ENCODE results near the gene CTDP1.

The CTDP1 gene

DNA sequence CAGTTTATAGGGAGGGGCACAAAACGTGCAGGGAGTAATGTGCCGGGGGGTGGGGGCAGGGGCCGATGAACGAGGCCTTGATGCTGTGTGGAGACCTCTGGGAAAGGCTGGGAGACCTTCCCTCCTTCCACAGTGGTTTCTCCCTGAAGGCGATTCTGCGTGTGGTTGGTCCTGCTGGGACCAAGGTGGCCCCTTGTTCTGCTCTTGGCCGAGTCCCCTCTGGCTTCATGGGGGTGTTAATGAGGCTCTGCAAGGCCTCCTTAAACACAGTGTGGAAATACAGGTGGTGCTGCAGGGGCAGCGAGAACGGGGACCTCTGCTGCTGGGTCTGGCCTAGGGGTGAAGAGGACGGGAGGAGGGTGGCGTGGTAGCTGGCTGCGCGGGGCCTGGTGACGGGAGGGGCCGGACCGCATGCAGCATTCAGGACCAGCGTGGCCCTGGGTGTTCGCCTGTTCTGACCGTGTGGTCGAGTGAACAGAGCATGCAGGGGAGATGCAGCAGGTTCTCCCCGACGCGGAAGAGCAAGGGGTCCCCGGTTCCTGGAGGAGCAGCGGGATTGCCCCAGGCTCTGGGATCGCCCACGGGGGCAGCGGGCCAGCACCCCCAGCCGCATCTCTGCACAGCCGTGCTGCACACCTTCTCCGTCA lies 76.0 kb downstream of the CTDP1 start:
- in situ Hi-C loops (cut with MboI; ENCODE audit: low sequenced_read_pairs), result no loop called here

DNA sequence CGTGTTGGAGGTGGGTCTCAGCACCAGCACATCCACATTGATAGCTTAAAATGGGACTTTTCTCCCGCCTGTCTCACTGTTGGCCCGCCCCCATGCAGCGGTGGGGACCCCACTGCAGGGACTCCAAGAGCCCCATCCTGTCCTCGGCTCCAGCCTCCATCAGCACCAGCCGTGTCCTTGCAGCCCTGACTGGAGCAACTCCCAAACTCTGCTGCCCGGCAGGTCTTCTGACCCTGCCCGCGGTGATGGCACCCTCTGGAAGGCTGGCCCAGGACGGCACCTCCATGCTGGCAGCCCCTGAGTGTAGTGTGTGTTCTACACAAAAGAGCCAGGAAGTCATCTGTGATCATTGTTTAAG lies 76.5 kb downstream of the CTDP1 start:
- in situ Hi-C loops (cut with MboI; ENCODE audit: low sequenced_read_pairs), result no loop called here

DNA sequence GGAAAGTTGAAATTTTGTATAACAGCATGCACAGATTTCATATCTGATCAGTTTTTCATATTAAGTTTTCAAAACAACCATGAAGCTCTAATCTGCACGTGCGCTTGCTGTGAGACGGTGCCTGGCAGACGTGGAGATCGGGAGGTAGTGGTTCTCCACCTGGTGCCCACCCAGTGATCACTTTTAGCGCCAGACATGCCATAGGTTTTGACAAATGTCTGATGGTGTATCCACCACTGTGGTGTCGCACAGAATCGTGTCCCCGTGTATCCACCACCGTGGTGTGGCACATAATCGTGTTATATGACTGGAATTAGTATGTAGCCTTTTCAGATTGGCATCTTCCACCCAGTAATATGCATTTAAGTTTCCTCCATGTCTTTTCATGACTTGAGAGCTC lies 77.2 kb downstream of the CTDP1 start:
- in situ Hi-C loops (cut with MboI; ENCODE audit: low sequenced_read_pairs), result no loop called here

DNA sequence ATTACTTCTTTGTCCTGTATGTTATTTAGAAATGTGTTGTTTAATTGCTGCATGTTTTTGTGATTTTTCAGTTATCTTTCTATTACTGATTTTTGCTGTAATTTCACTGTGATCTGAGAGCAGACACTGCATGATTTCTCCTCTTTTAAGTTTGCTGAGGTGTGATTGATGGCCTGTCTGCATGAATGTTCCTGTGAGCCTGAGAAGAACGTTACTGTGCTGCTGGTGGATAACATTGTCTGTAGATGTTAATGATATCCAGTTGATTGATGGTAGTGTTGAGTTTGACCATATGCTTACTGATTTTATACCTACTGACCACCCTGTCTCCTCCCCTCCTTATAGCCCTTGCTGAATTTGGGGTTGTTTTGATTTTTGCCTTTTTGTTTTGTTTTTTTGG lies 80.7 kb downstream of the CTDP1 start:
- in situ Hi-C loops (cut with MboI; ENCODE audit: low sequenced_read_pairs), result no loop called here

DNA sequence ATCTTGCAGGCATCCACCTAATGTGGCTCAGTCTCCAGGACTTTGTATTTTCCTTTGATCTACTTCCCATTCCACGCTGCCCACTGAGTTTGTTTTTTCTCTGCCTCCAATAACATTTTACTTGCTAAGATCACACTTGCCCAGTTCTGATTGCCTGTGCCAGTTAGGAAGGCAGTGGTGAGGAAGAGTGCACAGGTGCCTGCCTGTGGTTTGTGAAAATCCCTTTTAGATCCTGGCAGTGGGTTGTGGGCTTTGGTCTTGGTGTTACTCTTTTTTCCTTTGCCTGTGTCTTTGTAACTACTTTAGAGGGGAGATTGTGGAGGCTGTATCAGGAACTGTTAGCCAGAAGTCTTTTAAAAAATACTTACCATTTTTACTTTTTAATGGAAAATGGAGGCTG lies 81.3 kb downstream of the CTDP1 start:
- in situ Hi-C loops (cut with MboI; ENCODE audit: low sequenced_read_pairs), result no loop called here

DNA sequence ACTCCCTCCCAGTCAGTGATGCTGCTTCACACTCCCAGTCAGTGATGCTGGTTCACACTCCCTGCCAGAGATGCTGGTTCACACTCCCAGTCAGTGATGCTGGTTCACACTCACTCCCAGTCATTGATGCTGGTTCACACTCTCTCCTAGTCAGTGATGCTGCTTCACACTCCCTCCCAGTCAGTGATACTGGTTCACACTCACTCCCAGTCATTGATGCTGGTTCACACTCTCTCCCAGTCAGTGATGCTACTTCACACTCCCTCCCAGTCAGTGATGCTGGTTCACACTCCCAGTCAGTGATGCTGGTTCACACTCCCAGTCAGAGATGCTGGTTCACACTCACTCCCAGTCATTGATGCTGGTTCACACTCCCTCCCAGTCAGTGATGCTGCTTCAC lies 83.8 kb downstream of the CTDP1 start:
- in situ Hi-C loops (cut with MboI; ENCODE audit: low sequenced_read_pairs), result no loop called here

DNA sequence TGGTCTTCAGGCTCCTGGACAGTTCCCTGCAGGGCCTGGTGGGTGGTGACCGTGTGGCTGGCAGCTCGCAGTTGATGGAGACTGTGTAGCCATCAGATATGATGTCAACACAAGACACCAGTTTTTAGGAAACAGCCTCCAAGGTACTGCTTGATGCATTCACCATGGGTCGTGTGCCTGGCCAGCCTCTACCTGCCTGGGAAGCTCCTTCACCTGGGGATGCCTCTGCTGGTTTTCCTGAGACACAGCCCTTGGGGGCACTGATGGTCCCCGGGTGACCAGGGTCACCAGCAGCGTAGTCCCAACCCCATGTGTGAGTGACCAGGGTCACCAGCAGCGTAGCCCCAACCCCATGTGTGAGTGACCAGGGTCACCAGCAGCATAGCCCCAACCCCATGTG lies 84.5 kb downstream of the CTDP1 start:
- in situ Hi-C loops (cut with MboI; ENCODE audit: low sequenced_read_pairs), result no loop called here

DNA sequence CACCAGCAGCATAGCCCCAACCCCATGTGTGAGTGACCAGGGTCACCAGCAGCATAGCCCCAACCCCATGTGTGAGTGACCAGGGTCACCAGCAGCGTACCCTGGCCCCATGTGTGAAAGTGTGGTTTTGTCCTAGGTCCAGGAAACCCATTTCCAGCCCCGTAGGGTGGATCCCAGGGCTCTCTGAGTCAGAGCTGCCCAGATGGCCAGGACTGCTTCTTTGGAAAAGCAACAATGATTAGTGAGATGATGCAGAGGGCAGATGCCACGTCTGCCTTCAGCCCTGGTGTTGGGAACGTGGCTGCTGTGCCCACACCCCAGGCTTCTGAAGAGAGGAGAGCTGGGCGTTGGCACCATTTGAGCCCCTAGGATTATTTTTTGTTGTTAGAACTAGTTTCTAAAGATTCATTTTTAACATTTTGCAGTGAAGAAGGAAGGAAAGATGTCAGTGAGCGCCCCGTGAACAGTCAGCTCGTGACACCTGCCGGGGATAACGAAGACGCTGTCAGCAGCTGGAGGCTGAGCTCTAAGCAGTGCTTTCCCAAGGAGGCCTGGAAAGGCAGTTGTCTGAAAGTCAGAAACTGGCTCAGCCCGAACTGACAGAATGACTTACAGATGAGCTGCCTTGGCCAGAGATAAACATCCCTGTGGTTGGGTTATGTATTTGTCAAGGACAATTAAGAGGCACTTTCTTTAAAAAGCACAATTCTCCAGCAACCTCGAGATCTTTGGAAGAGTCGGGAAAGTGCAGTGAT lies 86.1 kb downstream of the CTDP1 start:
- in situ Hi-C loops (cut with MboI; ENCODE audit: low sequenced_read_pairs), result no loop called here

DNA sequence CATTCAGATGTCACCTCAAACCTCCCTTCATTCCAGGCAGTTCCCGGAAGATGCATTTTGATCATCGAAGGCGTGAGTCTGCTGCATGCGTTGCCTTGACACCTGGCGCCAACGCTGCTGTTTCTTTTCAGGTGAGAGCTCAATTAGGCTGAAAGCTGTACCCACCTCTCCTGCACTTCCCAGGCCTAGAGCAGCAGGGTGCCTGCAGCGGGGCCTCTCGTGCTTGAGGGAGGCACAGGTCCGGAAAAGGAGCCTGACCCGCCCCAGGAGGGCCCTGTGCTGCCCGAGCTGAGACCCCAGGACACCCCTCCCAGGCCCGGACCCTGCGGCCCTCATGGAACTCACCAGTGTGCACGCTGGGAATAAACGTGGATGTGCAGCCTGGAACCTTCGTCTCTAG lies 86.7 kb downstream of the CTDP1 start:
- in situ Hi-C loops (cut with MboI; ENCODE audit: low sequenced_read_pairs), result no loop called here

DNA sequence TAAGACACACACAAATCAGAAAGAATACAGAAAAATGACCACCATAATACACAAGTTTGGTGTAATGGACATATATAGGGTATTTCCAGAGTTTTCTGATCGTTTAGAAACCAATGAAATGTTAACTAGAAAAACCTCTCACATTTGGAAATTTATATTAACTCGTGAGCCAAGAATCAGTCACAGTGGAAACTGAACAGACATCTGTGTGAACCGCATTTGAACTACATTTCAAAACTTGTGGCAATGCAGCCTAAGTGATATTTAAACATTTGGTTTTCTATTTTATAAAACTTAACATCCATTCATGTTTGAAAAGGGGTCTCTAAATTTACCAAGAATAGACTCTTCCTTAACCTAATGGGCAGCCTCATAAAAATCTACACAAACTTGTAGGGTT lies 89.1 kb downstream of the CTDP1 start:
- in situ Hi-C loops (cut with MboI; ENCODE audit: low sequenced_read_pairs), result no loop called here

DNA sequence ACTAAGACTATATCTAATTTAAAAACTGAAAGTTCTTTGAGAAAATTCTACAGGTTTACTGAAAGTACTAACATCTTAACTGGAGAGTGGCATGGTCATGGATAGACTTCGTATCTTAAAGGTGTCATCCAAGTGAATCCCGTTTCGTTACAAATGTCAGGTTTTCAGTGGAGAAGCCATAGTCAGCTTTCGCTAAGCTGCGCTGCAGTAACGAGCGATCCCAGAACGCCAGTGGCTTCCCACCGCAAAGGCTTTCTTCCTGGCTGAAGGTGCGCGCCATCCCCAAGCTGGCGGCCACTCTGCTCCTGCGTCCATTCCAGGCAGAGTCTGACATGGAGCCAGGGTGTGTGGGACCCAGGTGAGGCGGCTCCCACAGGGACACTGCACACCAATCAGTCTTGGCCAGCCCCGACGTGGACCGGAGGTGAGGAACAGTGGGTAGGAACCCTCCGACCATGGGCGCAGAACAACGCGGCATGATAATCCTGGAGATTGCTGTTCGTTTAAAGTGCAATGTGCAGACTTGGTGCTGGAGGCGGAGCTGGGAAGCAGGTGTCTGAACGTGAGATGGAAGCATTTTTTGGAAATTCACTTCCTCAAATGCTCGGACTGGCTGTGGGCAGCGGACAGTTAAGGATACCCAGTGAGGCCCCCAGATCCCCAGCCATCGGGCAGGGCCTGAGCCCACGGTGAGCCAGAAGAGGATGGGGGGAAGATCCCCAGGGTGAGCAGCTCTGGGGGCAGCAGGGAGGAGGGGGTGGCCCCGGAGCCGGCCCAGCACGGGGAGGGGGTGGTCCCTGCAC lies 90.3 kb downstream of the CTDP1 start:
- in situ Hi-C loops (cut with MboI; ENCODE audit: low sequenced_read_pairs), result no loop called here

DNA sequence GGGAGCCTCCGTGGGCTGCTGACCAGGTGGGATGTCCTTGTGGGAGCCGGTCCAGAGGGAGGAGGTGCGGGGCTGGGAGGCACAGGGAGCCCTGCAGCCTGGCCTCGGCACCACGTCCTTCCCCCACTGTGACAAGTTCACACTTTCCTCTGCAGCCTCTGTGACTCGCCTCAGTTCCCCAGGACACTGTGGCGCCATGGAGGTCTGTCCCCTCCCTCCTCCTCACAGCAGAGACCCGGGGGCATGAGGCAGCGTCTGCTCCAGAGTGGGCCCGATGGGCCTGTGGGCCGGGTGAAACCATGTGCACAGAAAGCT lies 90.9 kb downstream of the CTDP1 start:
- in situ Hi-C loops (cut with MboI; ENCODE audit: low sequenced_read_pairs), result no loop called here

DNA sequence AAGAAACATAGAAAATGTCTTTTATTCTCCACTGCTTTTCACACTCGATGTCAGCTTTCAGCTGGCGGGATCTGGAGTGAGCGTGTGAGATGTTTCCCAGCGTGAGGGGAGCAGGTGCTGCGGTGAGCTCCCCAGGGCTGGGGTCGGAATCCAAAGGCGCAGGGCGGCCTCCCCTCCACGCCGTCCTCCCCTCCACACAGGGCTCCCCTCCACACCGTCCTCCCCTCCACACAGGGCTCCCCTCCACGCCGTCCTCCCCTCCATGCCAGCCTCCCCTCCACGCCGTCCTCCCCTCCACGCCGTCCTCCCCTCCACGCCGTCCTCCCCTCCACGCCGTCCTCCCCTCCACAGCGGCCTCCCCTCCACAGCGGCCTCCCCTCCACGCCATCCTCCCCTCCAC lies 91.2 kb downstream of the CTDP1 start:
- in situ Hi-C loops (cut with MboI; ENCODE audit: low sequenced_read_pairs), result no loop called here

DNA sequence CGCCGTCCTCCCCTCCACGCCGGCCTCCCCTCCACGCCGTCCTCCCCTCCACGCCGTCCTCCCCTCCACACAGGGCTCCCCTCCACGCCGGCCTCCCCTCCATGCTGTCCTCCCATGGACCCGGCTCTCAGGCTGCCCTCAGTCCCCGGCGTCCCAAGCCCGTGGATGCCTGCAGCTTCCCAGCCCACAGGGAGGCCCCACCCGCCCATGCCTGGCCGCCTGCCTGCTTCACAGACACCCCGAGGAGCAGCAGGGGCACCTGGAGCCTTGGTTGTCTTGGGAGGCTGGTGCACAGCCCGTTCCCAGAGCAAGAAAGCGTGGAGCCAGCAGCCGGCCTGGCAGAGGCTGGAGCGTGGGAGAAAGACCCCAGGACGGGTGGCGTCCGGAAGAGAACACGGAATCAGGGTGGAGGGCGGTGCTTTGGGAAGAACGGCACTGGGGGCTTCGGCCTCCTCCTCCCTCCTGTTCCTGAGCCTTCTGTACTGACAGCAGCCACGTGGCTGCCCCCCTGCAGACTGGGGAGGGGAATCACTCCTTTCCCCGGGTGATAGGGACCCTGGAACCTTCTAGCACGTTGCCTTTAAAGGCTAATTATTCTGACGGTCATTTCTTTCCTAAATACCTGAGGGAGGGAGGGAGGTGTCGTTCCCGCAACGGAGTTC lies 92.0 kb downstream of the CTDP1 start:
- in situ Hi-C loops (cut with MboI; ENCODE audit: low sequenced_read_pairs), result no loop called here

DNA sequence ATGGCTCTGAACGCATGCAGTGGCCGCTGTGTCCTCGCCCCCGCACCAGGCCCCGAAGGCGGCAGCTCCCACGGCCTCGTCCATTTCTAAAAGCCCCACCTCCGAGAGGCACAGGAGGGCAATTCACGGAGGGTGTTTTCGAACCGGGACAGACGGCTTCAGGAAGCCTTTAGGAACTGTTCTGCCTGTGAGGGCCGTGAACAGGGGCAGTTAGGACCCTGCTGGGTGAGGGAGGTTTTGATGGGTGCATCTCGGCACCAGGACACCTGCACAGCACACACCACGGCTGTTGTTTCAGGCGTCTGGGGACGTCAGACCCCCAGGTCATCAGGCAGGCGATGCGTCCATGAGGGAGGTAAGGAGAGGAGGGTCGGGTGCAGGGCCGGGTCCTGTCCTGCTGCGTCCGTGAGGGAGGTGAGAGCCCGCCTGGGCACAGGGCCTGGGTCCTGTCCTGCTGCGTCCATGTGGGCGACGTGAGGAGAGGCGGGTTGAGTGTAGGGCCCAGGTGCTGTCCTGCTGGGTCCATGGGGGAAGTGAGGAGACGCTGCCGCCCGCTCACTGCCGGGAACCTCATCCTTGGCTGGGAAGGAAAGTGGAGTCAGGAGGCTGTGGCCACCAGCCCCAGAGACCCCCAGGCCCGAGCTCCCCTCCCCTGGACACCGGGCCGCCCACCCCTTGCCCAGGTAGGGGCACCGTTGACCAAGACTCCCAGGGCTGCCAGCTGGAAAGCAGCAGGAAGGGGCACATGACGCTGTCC lies 92.7 kb downstream of the CTDP1 start:
- in situ Hi-C loops (cut with MboI; ENCODE audit: low sequenced_read_pairs), result no loop called here

DNA sequence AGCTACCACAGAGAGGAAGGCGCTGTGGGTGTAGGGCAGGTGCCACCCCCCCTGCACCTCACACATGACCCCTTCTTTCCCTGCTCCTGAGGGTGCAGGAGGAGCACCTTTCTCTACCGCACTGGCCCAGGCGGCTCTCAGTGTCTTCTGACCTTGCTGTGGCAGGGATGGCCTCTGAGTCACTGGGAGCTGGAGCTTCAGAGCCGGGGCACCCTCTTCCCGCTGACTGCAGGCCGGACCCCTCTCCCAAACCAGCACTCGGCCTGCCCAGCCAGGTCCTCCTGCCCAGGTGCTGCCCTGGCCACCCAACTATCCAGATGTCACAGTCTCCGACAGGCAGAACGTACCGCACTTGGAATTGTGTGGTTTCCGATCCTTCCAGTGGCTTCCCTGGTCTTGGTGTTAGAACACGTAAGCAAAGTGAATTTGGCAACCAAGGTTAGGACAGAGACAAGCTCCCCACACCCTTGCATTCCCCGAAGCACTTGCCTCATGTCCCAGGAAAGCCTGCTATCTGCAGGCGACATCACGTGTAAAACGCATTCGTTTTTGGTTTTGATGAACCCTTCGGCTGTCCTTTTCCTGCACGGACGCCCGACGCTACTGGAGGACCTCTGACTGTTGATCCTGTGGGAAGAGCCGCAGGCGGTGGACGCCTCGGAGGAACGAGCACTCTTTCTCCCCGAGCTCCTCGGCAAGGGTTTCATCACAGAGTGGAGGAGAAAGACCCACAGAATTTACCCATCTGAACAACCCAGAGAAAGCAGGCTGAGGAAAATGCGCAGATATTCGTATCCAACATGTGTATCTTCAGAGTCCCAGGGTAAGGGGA lies 93.5 kb downstream of the CTDP1 start:
- in situ Hi-C loops (cut with MboI; ENCODE audit: low sequenced_read_pairs), result no loop called here

DNA sequence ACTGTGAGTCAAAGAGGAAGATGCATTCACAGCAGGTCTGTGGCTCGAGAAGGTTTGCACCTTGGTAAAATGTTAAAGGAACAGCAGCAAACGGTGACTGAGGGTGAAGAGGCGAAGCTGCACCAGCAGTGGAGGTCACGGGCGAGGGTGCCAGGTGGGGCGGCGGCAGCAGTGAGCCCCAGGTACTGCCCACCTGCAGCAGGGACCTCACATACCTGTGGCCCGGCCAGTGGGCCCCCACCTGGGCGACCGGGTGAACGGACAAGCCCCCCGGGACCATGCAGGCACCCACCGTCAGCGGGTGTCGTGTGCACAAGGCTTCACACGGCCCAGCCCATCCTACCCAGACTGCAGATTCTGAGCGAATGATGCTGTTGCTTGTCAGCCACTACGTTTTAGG lies 94.5 kb downstream of the CTDP1 start:
- in situ Hi-C loops (cut with MboI; ENCODE audit: low sequenced_read_pairs), result no loop called here

DNA sequence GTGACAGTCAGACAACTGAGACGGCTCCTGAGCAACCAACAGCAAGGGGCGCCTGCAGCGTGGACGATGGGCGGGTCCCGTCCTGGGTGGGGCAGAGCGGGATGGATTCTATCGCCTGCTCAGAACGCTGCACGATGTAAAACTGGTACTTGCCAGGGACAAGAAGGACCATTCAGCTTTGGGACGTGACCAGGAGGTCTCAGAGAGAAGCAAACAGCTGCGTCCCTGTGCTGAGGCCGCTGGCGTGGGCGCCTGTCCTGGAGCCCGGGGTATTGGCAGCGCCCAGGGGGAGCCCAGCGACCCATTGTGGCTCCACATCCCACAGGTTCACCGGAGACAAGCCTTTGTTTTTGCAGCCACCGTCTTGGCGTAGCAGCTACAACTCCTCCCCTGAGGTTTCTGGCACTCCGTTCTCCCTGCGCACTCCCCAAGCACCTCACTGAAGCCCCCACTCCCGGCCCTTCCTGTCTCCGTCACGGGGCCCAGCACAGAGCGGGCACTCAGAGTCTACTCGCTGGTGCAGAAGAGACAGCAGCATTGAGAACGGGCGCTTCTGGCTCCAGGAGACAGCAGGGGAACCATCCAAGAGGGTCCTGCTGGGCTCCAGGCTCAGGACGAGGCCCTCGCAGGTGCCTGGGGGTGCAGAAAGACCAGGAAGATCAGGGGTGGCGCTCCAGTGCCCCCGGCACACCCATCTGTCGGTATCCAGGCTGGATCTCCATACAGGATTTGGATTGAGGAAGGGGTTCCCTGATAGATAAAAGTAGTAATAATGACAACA lies 96.0 kb downstream of the CTDP1 start:
- in situ Hi-C loops (cut with MboI; ENCODE audit: low sequenced_read_pairs), result no loop called here

DNA sequence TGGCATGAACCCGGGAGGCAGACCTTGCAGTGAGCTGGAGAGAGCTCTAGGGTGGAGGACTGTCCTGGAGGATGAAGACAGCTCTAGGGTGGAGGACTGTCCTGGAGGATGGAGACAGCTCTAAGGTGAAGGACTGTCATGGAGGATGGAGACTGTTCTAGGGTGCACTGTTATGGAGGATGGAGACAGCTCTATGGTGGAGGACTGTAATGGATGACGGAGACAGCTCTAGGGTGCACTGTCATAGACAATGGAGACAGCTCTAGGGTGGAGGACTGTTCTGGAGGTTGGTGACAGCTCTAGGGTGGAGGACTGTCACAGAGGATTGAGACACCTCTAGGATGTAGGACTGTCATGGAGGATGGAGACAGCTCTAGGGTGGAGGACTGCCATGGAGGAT lies 97.1 kb downstream of the CTDP1 start:
- in situ Hi-C loops (cut with MboI; ENCODE audit: low sequenced_read_pairs), result no loop called here
